Astrocyte of the spinal cord (primary cell): ENCODE measurements around the gene ANKRD10.
"Not testable (repeated sequence)": the region's sequence is repeated elsewhere in the genome, so short reads cannot be mapped to it uniquely, and the experiment has no call there.

Experiments used
- DNase-seq: peaks from one replicate; pipeline ENCODE4 v3.0.0; 2011; ENCODE audit warnings: low read depth, low spot score
- H3K4me3 ChIP-seq: 2 replicates; pipeline ENCODE4 v1.5.1; 2011; ENCODE audit warnings: low read depth, mild to moderate bottlenecking, low read length, moderate library complexity
- in situ Hi-C: cut with HindIII; loops from 2 replicates; pipeline ENCODE4 v1.10.0; 2017; ENCODE audit warnings: low sequenced_read_pairs
- TF ChIP-seq, protein P1 (sequence below): IDR thresholded peaks from 2 replicates; pipeline ENCODE4 v1.5.1; 2012; ENCODE audit warnings: low read depth, mild to moderate bottlenecking, low read length, inconsistent platforms

ANKRD10 gene

DNA sequence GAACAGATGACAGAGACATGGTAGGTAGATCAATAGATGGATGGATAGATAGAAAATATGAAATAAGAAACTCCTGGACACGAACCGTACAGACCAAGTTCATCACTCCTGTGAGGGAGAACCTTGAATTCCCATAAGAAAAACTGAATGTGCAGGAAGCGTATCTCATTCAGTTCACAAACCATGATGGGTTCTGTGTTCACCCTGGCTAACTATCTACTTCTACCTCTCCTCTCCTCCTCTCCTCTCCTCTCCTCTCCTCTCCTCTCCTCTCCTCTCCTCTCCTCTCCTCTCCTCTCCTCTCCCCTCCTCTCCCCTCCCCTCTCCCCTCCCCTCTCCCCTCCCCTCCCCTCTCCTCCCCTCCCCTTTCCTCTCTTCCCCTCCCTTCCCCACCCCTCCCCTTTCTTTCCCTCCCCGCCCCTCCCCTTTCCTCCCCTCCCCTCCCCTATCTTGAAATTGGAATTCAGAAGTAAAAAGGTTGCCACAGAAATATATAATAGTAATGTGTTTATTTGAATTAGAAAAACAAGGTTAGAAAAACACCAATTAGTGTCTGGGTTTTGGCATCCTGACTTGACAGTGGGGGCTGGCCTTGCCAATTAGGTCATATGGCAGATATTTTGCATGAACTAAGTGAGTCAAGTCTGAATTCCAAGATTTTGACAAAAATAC is 75.9 kb downstream of the ANKRD10 start:
- in situ Hi-C loops = no loop called here
- no peak for DNase-seq
- TF ChIP-seq, protein P1, sequence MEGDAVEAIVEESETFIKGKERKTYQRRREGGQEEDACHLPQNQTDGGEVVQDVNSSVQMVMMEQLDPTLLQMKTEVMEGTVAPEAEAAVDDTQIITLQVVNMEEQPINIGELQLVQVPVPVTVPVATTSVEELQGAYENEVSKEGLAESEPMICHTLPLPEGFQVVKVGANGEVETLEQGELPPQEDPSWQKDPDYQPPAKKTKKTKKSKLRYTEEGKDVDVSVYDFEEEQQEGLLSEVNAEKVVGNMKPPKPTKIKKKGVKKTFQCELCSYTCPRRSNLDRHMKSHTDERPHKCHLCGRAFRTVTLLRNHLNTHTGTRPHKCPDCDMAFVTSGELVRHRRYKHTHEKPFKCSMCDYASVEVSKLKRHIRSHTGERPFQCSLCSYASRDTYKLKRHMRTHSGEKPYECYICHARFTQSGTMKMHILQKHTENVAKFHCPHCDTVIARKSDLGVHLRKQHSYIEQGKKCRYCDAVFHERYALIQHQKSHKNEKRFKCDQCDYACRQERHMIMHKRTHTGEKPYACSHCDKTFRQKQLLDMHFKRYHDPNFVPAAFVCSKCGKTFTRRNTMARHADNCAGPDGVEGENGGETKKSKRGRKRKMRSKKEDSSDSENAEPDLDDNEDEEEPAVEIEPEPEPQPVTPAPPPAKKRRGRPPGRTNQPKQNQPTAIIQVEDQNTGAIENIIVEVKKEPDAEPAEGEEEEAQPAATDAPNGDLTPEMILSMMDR = no peak
- no peak overlapping the region for H3K4me3 ChIP-seq

DNA sequence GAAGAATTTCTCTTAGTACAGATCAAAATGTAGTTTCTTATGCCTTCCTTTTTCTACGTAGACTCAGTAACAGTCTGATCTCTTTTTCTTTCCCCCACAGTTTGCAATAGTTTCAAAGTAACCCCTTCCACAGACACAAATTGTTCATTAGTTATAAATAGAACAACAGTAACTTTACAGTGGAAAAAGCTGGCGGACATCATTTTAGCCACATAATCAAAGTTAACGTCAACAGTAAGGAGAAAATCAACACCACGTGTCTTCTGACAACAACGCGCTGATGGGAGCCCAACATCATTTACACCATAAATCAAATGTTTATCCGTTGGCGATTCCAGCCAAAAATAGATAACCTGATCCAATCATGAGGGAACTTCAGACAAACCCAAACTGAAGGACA is 76.8 kb downstream of the ANKRD10 start:
- DNase-seq = no peak
- TF ChIP-seq, protein P1 = no peak
- in situ Hi-C loops = no loop called here
- H3K4me3 ChIP-seq = no peak overlapping the region

DNA sequence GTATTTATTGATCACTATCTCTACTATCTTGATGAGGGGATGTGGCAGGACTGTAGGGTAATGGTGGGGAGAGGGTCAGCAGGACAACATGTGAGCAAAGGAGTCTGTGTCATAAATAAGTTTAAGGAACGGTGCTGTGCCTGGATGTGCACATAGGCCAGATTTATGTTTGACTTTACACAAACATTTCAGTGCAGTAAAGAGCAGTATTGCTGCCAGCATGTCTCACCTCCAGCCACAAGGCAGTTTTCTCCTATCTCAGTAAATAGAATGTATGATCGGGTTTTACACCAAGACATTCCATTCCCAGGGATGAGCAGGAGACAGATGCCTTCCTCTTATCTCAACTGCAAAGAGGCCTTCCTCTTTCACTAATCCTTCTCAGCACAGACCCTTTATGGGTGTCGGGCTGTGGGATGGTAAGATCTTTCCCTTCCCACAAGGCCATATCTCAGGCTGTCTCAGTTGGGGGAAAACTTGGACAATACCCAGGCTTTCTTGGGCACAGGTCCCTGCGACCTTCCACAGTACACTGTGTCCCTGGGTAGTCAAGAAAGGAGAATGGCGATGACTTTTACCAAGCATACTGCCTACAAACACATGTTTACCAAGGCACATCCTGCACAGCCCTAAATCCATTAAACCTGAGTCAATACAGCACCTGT is 77.3 kb downstream of the ANKRD10 start:
- in situ Hi-C loops, DNase-seq: not testable (repeated sequence)

DNA sequence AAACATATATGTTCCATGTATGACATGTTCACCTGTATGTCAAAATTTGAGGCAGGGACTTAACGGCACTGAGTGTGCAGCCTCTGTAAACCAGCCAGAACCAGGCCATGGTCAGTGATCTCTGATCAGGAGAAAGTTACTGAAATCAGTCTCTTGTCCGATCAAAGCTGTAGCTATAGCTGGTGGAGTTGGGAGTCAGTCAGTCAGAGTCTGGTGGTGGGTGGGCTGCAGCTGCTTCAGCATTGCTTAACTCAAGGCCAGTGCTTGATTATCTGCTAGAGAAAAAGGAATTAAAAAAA is 78.3 kb downstream of the ANKRD10 start:
- TF ChIP-seq, protein P1 = no peak
- DNase-seq = no peak
- H3K4me3 ChIP-seq = no peak overlapping the region
- in situ Hi-C loops = no loop called here

More for the DNA sequence above, 77.3 kb downstream of the ANKRD10 start:
- H3K4me3 ChIP-seq = not testable (repeated sequence)

DNA sequence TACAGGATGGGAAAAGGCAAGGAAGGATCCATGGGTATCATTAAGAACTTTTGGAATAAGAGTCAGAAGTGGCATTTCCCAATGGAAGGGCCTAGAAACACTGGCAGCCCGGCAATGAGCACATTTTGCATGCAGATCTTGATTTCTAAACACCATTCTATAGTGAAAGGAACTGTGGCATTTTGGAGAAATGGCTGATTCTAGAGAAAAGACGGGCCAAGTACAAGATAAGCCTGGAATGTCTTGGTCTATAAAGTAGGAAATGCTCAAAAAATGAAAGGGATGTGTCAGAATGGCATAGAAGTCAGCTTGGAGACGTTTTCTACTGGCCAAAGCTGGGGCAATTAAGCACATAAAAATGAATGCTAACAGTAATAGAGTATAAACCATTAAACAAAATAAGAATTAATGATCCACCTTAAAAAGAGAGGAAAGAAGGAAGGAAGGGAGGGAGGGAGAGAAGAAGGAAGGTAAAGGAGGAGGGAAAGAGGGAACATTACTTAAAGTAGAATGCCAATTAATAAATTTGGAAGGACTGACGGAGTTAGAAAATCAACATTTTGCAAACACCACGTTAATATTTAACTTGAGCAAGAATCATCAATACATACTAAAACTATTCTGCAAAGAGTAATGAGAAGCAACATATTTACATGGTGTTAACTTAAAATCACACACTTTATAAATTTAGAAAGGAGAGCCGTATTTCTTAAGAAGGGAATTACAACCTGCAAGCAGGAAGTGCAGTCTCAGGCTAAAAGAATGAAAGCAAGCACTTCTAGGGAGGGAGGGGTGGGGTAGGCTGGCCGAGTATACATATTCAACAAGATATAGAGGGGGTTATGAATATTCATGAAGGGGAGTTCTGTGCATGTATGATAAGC is 78.9 kb downstream of the ANKRD10 start:
- DNase-seq = no peak
- TF ChIP-seq, protein P1 = no peak
- in situ Hi-C loops = no loop called here
- no peak overlapping the region for H3K4me3 ChIP-seq

DNA sequence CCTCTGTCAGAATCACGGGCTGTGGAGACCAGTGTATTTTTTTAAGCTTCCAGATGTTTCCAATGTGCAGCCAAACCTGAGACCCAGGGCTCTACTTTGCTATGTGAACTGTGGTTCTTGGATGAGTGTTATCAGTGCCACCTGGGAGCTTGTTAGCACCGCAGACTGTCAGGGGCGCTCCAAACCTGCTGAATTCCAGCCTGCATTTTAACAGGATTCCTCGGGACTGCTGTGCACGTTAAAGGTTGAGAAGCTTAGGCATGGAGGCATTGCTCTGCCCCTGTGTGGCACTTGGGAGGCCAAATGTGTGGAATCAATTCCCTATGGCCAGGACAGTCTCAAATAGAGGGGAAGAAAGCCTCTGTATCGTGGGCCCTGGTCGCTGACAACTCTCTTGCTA is 80.3 kb downstream of the ANKRD10 start:
- H3K4me3 ChIP-seq = no peak overlapping the region
- DNase-seq = no peak
- TF ChIP-seq, protein P1 = no peak
- in situ Hi-C loops = no loop called here

DNA sequence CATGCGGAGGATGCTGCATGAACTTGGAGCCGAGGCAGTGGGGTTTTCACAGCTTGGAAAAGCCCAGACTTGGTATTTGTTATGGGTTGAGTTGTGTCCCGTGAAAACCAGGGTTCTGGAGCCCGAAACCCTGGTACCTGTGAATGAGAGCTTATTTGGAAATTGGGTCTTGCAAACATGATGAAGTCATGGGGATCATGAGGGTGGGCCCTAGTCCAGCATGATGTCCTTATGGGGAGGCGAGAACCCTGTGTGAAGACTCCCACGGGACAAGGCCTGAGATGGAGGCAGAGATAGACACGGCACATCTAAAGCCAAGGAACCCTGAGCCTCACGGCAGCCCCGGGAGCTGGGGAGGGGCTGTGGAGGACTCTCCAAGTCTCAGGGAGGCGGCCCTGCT is 82.3 kb downstream of the ANKRD10 start:
- DNase-seq = no peak
- TF ChIP-seq, protein P1 = no peak
- in situ Hi-C loops = no loop called here
- H3K4me3 ChIP-seq = no peak overlapping the region
